Right atrium auricular region (tissue), 2 donors: ENCODE results near the gene TTC28. TPM values are rescaled to one million over a fixed set of nuclear protein-coding genes. Genes with fewer than 3 reads are reported as not detected.

Experiments used
- DNase-seq: peaks from one replicate; pipeline ENCODE4 v3.0.0-alpha.2; 2019; ENCODE audit warnings: low spot score
- H3K27ac ChIP-seq, 2 donors: fragments of 200-600 bp; sonication (generic); 1 replicate in 1 of 2; 2 replicates in 1 of 2; pipeline ENCODE4 v1.5.1; 2016 to 2019
- H3K27me3 ChIP-seq, 2 donors: fragments of 200-600 bp; sonication (generic); one replicate each; pipeline versions ENCODE4 v1.5.1 to v1.6.0; 2017 to 2019
- H3K36me3 ChIP-seq: fragments of 200-600 bp; sonication (generic); one replicate; pipeline ENCODE4 v1.5.1; 2016
- H3K4me1 ChIP-seq, 2 donors: fragments of 200-600 bp; sonication (generic); one replicate each; pipeline versions ENCODE4 v1.5.1 to v1.6.0; 2017 to 2019
- H3K4me3 ChIP-seq, 2 donors: fragments of 200-600 bp; sonication (generic); 1 replicate in 1 of 2; 2 replicates in 1 of 2; pipeline ENCODE4 v1.5.1; 2017 to 2019; ENCODE audit warnings: mild to moderate bottlenecking in 1 of 2, moderate library complexity in 1 of 2
- H3K9me3 ChIP-seq, 2 donors: fragments of 200-600 bp; sonication (generic); one replicate each; pipeline ENCODE4 v1.5.1; 2019
- total RNA-seq, 2 donors: library from RNA; depleted of rRNA; stranded (reverse); fragments of >200 nt; gene quantifications; one replicate each; pipeline ENCODE4 v1.1.0, GENCODE V29; 2016
- TF ChIP-seq, protein P1 (sequence below), 2 donors: fragments of 200-600 bp; sonication (generic); IDR thresholded peaks; one replicate each; pipeline ENCODE4 v1.5.1; 2019; ENCODE audit warnings: antibody characterized with exemption in 2 of 2

Gene TTC28
- total RNA-seq, 2 donors from 2014 or later = 22.1 to 22.3 TPM

DNA sequence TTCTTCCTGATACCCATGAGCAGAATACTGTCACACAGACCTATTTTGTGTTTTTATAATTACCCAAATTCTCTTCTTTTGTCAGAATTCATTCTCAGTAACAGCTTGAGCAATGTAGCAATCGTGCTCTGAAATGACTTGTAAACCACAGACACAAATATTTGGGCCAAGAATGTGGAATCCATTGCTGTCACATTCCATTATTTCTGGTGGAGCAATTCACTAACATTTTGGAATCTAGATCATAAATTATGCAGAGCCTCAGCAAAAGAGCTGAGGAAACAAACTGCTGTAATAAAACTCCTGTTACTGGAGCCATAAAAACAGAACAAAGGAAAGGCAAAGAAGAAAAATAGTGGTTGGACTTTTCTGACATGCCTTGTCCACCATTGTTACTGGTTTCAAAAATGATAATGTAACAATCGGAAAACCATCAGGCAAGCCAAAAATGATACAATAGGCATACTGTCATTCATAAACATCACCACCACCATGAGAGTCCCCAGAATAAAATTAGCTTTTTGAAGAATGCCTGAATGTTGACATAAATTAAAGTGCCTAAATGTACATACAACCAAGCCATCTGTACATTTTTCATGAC is 537.2 kb downstream of the TTC28 start:
- H3K4me3 ChIP-seq = no peak overlapping the region
- H3K27me3 ChIP-seq = no peaks in the 10 kb centered on the region
- peak overlapping the region in 1 of 2 donors; percentile 30 for H3K27ac ChIP-seq
- H3K4me1 ChIP-seq = peaks cover 0 to 5% of the 10 kb centered on the region in 2 donors
- no peaks in the 10 kb centered on the region for H3K36me3 ChIP-seq
- DNase-seq = no peak
- peaks cover 0 to under 1% of the 10 kb centered on the region in 2 donors for H3K9me3 ChIP-seq
- TF ChIP-seq, protein P1, sequence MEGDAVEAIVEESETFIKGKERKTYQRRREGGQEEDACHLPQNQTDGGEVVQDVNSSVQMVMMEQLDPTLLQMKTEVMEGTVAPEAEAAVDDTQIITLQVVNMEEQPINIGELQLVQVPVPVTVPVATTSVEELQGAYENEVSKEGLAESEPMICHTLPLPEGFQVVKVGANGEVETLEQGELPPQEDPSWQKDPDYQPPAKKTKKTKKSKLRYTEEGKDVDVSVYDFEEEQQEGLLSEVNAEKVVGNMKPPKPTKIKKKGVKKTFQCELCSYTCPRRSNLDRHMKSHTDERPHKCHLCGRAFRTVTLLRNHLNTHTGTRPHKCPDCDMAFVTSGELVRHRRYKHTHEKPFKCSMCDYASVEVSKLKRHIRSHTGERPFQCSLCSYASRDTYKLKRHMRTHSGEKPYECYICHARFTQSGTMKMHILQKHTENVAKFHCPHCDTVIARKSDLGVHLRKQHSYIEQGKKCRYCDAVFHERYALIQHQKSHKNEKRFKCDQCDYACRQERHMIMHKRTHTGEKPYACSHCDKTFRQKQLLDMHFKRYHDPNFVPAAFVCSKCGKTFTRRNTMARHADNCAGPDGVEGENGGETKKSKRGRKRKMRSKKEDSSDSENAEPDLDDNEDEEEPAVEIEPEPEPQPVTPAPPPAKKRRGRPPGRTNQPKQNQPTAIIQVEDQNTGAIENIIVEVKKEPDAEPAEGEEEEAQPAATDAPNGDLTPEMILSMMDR (IDR thresholded peaks at IDR 0.05) = no peak

DNA sequence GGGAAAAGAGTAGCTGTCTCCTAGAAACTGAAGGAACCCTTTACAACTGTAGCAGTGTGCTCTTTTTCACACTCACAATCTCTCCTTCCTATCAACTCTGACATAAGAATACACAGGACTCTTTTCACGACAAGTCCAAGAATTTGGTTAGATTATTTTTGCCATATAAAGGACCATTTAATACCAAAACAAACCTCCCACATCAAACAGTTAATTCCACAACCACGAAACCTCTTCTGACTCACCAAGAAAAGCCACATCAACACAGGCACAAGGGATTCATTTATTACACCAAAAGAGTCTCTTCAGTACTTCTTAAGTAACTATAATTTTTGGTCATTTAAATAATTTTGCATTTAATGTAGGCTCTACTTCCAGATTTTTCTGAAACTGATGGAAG is 538.0 kb downstream of the TTC28 start:
- Histone ChIP-seq H3K36me3 (no peaks in the 10 kb centered on the region), H3K9me3 (peaks cover 0 to 5% of the 10 kb centered on the region in 2 donors), H3K27ac (peak overlapping the region in 1 of 2 donors; percentile 30), H3K4me1 (peaks cover 0 to 5% of the 10 kb centered on the region in 2 donors), H3K27me3 (no peaks in the 10 kb centered on the region), H3K4me3 (no peak overlapping the region)
- no peak for DNase-seq
- TF ChIP-seq, protein P1 (IDR thresholded peaks at IDR 0.05) = no peak

GRCh38 chr22:28139961-28140360 is 539.7 kb downstream of the TTC28 start:
- Histone ChIP-seq H3K4me1 (peaks cover 0 to 5% of the 10 kb centered on the region in 2 donors), H3K27me3 (no peaks in the 10 kb centered on the region), H3K36me3 (no peaks in the 10 kb centered on the region), H3K9me3 (peaks cover 0 to 5% of the 10 kb centered on the region in 2 donors), H3K4me3 (no peak overlapping the region), H3K27ac (no peak overlapping the region)
- no peak for DNase-seq
- TF ChIP-seq, protein P1 (IDR thresholded peaks at IDR 0.05) = no peak

- DNase-seq = no peak
- Histone ChIP-seq H3K27me3 (no peaks in the 10 kb centered on the region), H3K9me3 (peaks cover 0 to 5% of the 10 kb centered on the region in 2 donors), H3K4me3 (no peak overlapping the region), H3K4me1 (peaks cover 0 to 5% of the 10 kb centered on the region in 2 donors), H3K27ac (no peak overlapping the region), H3K36me3 (no peaks in the 10 kb centered on the region)
- TF ChIP-seq, protein P1 (IDR thresholded peaks at IDR 0.05) = no peak
Measured at GRCh38 chr22:28139516-28139915, 540.1 kb downstream of the TTC28 start.

GRCh38 chr22:28137036-28137435 is 542.6 kb downstream of the TTC28 start:
- Histone ChIP-seq H3K4me3 (no peak overlapping the region), H3K36me3 (no peaks in the 10 kb centered on the region), H3K4me1 (peaks cover 0 to 5% of the 10 kb centered on the region in 2 donors), H3K9me3 (peaks cover 0 to 5% of the 10 kb centered on the region in 2 donors), H3K27ac (no peak overlapping the region), H3K27me3 (no peaks in the 10 kb centered on the region)
- no peak for DNase-seq
- TF ChIP-seq, protein P1 (IDR thresholded peaks at IDR 0.05) = no peak

DNA sequence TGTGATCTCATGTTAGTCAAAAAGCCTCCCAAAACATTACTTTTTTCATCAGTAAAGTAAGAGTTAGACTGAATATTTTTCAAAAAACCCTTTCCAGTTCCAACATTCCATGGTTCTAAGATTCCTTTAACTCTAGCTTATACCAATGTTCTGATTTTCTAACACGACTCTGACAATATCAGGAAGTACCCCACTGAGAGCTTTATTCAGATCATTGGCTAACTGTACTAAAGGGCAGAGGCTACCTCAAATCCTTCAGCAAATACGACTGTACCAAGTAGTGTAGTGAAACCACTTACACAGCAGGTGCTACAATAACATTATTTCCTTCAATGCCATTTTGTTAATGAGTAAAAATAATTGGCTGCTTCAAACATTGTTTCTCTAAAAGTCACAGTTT is 547.2 kb downstream of the TTC28 start:
- H3K27me3 ChIP-seq = no peaks in the 10 kb centered on the region
- H3K36me3 ChIP-seq = no peaks in the 10 kb centered on the region
- DNase-seq = no peak
- H3K4me3 ChIP-seq = no peak overlapping the region
- TF ChIP-seq, protein P1 (IDR thresholded peaks at IDR 0.05) = no peak
- H3K9me3 ChIP-seq = peaks cover 0 to 4% of the 10 kb centered on the region in 2 donors
- no peak overlapping the region for H3K27ac ChIP-seq
- H3K4me1 ChIP-seq = no peaks in the 10 kb centered on the region
